Motor neuron (in vitro differentiated cells): Measurements from ENCODE around the gene DOK7. TPM values are rescaled to one million over a fixed set of nuclear protein-coding genes. Genes with fewer than 3 reads are reported as not detected.

Source experiments
- ATAC-seq, 8 experiments: fragments of 200-7000 bp; cut with Tn5 transposase; replicated peaks in 6 of 8; 2 replicates each; pipeline ENCODE4 v1.8.0; 2021; ENCODE audit warnings: mild to moderate bottlenecking in 8 of 8, moderate library complexity in 8 of 8
- H3K27ac ChIP-seq, 2 donors: fragments of 250-450 bp; sonication (Bioruptor Pico); 2 replicates each; pipeline ENCODE4 v1.9.0; 2021; ENCODE audit warnings: antibody characterized with exemption in 2 of 2, mild to moderate bottlenecking in 2 of 2, moderate library complexity in 1 of 2
- H3K4me1 ChIP-seq, 2 donors: fragments of 250-450 bp; sonication (Bioruptor Pico); replicated peaks in 1 of 2; 2 replicates each; pipeline ENCODE4 v1.6.1; 2021; ENCODE audit warnings: antibody characterized with exemption in 2 of 2, mild to moderate bottlenecking in 2 of 2, moderate library complexity in 1 of 2
- H3K4me3 ChIP-seq, 5 donors: fragments of 250-450 bp; sonication (Bioruptor Pico); 2 replicates each; pipeline ENCODE4 v1.9.0; 2021; ENCODE audit warnings: antibody characterized with exemption in 5 of 5, mild to moderate bottlenecking in 5 of 5, moderate library complexity in 4 of 5
- WGBS, 10 experiments: fragments of 450-650 bp; shearing (Covaris generic); methylation state at CpG; one replicate each; pipeline ENCODE4 v1.0.0; 2022; 5-methylcytosine and 5-hydroxymethylcytosine counted together
- in situ Hi-C, 9 experiments: fragments of 400-800 bp; cut with MboI; loops; one replicate each; pipeline ENCODE4 v1.15.0; 2021; ENCODE audit warnings: low sequenced_read_pairs in 9 of 9, low pct_unique_long_range_greater_than_20kb in 2 of 9; ENCODE audit not compliant: unreplicated experiment in 9 of 9
- total RNA-seq, 8 experiments: library from RNA; unstranded; fragments of 300-600 nt; gene quantifications; 2 replicates each; pipeline versions ENCODE4 v1.2.3 to v1.2.4, GENCODE V29; 2022

Gene DOK7
- total RNA-seq, 8 experiments from 2014 or later, result 0.27 to 2.0 (median 0.62) TPM

DNA sequence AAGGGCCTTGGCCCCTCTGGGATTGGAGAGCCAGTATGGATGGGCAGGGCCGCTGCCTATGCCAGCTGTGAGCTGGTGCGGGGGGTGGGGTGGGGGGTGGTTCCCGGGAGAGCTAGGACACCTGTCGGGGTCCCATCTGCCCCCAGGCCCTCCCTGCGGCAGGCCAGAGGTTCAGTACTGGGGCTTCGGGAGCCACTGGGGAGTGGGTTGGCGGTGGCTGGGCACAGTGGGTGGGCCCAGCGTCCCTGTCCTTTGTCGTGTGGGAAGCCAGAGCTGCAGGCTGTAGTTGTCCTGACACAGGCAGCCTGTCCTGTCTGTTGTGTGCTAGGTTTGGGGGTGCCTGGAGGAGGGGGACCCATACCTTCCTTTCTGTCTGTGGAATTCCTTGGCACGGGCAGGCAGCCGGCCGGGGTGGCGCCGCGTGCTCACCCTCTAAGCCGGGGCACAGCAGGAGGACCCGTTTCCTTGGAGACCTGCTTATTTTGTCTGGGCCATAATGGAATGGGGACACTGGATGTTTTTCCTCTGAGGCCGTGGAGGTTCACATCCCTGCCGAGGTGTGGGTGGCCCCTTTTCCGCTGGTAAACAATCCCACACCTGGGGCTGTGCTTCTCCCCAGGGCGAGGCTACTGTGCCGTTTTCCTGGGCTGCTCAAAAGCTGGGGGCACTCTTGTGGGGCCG lies 14.8 kb downstream of the DOK7 start:
- in situ Hi-C loops, result no loop called here
- Histone ChIP-seq H3K27ac (no peak overlapping the region), H3K4me3 (no peak overlapping the region), H3K4me1 (peaks cover 16 to 31% of the 10 kb centered on the region in 2 donors)
- peak in 2 of 8 experiments; percentile 4 to 31 for ATAC-seq
- WGBS, 10 experiments, result 20 to 70% (median 53%) methylated on average over 1 to 3 of the region's 23 CpGs; no CpG with 5 or more reads in 6 of the 10 experiments

DNA sequence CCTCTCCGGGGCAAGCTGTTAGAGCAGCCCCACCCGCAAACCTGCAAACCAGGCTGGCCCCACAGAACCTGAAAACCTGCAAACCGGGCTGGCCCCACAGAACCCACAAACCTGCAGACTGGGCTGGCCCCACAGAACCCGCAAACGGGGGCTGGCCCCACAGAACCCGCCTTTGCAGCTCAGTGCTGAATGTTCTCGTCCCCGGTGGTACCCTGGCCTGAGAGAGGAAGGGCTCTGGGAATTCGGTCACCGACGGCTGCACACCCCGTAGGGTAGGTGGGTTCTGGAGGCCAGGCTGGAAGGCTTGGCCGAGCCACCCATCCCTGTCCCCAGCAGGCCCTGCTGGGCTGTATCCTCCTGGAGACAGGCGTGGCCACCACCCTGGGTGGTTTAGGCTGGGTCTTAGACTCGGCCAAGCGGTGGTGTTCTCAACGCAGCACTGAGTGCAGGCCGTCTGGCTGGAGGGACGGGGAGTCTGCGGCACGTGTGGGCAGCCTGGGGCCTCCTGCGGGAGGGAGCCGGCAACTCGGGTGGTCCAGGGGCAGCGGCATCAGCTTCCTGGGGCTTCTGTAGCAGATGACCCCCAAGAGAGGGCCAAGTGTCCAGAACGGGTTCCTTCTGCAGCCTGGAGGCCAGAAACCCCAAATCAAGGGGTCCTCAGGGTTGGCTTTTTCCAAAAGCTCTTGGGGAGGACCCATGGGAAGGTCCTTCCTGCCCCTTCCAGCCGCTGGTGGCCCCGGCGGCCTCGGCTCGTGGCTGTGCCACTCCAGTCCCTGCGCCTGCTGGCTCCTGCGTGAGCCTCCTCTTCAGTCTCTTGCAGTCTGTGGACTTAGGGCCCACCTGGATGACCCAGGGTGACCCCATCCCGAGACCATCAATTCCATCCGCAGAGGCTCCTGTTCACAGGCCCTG lies 15.6 kb downstream of the DOK7 start:
- 20 to 100% (median 93%) methylated on average over 1 to 6 of the region's 35 CpGs; no CpG with 5 or more reads in 5 of the 10 experiments for WGBS, 10 experiments
- in situ Hi-C loops, result no loop called here

DNA sequence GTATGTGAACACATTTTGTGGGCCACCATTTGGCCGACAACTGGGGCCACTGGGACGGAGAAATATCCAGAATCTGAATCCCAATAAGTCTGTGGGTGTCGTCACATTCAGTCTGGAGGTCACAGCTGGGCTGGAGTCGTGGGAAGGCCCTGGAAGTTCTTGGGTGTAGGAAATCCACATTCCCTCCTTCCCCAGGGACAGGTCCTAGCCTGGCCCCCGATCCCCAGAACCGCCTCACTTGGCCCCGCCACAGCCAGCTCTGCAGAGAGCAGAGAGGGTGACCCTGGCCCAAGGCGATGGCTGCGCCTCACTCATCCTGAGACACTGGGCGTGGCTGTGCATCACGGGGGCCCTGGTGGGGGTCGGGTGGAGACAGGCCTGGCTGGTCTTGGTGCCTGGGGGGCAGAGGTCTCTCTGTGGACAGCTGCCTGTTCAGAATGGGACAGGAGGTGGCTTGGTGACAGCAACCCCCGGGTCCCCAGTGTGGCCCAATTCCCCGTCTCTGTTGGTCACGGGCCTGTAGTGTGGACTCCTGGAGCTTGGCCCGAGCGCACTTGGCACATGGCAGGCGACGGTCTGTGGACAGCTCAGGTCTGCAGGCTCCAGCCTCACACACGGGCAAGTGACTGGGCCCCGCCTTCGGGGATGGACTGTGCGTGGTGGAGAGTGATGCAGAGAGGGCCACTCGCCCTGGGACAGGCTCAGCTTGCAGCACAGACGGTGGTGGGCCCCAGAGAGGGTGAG lies 16.4 kb downstream of the DOK7 start:
- in situ Hi-C loops, result no loop called here
- Histone ChIP-seq H3K4me3 (no peak overlapping the region), H3K4me1 (peaks cover 12 to 31% of the 10 kb centered on the region in 2 donors), H3K27ac (no peak overlapping the region)
- 20 to 100% (median 87%) methylated on average over 1 to 6 of the region's 25 CpGs; no CpG with 5 or more reads in 5 of the 10 experiments for WGBS, 10 experiments
- no peak for ATAC-seq

More for the DNA sequence above, 15.6 kb downstream of the DOK7 start:
- H3K4me1 ChIP-seq, result peaks cover 10 to 31% of the 10 kb centered on the region in 2 donors
- no peak overlapping the region for H3K27ac ChIP-seq
- H3K4me3 ChIP-seq, result no peak overlapping the region
- ATAC-seq, result no peak

DNA sequence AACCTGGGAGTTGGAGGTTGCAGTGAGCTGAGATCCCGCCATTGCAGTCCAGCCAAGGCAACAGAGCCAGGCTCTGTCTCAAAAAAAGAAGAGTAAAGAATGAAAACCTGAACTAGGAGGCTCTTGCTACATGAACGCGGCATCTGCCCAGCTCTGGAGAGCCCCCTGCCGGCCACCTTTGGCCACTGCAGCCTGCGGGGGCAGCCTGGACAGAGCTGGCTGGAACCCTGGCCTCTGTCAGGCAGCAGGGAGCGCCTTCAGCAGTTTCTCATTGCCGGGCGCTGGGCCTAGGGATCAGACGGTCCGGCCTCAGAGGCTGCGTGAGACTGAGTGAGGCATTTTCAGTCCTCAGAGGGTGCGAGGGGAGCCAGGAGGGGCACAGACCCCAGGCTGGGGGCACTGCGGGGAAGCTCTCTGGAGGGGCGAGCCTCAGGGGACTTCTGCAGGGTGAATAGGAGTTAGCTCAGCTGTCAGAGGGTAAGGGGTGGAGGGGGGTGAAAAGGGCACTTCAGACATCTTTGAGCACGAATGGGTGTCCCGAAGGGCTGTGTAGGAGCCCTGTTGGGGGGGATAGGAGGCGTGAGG lies 17.5 kb downstream of the DOK7 start:
- in situ Hi-C loops, result no loop called here
- Histone ChIP-seq H3K4me1 (peaks cover 22 to 38% of the 10 kb centered on the region in 2 donors), H3K27ac (peak overlapping the region in 1 of 2 donors; percentile 59), H3K4me3 (no peak overlapping the region)
- ATAC-seq, result peak; percentile 75 to 92 (median 86)
- 0 to 7% (median 0%) methylated on average over 1 to 9 of the region's 17 CpGs; no CpG with 5 or more reads in 5 of the 10 experiments for WGBS, 10 experiments

DNA sequence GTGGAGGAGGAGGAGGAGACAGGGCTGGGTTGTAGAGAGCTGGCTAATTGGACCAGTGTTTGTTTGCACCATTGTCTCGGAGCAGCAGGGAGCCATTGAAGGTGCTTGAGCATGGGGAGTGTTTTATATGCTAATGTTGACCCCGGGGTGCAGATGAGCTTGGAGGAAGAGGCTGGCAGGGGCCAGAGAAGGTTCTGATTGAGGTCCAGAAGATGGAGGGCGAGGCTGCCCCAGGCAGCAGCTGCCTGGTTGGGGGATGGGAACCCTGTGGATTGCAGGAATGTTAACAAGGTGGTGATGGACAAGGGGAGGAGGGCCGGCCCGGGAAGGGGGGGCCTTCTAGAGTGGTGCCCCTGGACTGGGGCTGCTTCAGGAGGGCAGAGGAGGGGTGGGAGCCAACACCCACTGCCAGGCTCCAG lies 18.0 kb downstream of the DOK7 start:
- ATAC-seq, result peak in 3 of 8 experiments; percentile 7 to 12 (median 12)
- in situ Hi-C loops, result no loop called here
- Histone ChIP-seq H3K27ac (no peak overlapping the region), H3K4me3 (no peak overlapping the region), H3K4me1 (peaks cover 24 to 42% of the 10 kb centered on the region in 2 donors)
- no CpG with 5 or more reads among the region's 5 CpGs for WGBS, 10 experiments

DNA sequence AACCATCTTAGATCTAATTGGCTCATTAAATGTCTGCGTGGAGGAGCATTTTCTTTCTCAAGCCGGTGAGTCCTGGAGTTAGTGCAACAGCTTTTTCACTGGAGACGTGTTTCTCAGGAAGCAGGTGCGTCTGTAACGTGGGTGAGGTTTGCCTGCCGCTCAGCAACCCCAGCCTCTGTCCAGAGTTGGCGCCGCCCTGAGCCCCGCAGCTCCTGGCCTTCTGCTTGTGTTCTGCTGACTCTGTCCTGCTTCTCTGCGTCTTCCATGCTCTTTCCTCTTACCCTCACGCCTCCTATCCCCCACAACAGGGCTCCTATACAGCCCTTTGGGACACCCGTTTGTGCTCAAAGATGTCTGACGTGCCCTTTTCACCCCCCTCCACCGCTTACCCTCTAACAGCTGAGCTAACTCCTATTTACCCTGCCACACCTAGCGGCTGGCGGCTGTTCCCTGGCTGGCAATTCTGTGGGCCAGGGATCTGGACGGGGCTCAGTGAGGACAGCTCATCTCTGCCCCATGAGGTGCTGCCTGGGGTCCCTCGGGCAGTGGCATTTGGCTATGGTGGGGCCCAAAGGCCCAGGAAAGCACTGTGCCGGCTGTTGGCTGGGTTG lies 18.8 kb downstream of the DOK7 start:
- no peak overlapping the region for H3K4me3 ChIP-seq
- no peak overlapping the region for H3K27ac ChIP-seq
- peaks cover 27 to 44% of the 10 kb centered on the region in 2 donors for H3K4me1 ChIP-seq
- in situ Hi-C loops, result no loop called here
- no peak for ATAC-seq
- WGBS, 10 experiments, result 60 to 76% (median 62%) methylated on average over 1 to 7 of the region's 19 CpGs; no CpG with 5 or more reads in 7 of the 10 experiments

DNA sequence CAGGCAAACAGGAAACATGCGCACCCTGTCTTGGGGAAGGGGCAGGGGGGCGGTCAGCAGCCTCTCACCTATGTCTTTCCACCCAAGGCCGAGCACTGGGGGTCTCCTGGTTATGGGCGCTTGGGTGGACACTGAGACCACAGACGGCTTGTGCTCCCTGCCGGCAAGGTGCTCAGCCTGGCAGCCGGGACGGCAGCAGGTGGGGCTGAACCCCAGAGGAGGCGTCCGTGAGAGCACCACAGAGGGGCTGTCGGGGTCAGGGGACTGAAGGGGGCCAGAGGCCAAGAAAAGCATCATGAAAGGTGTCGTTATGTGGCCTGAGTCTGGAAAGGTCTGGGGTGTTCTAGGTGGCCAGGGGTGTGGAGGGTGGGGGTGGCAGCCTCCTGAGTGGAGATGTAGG lies 19.6 kb downstream of the DOK7 start:
- in situ Hi-C loops, result no loop called here
- no peak overlapping the region for H3K4me3 ChIP-seq
- peaks cover 33 to 48% of the 10 kb centered on the region in 2 donors for H3K4me1 ChIP-seq
- WGBS, 10 experiments, result 80 to 100% methylated on average over 1 of the region's 12 CpGs; no CpG with 5 or more reads in 8 of the 10 experiments
- no peak for ATAC-seq
- no peak overlapping the region for H3K27ac ChIP-seq

DNA sequence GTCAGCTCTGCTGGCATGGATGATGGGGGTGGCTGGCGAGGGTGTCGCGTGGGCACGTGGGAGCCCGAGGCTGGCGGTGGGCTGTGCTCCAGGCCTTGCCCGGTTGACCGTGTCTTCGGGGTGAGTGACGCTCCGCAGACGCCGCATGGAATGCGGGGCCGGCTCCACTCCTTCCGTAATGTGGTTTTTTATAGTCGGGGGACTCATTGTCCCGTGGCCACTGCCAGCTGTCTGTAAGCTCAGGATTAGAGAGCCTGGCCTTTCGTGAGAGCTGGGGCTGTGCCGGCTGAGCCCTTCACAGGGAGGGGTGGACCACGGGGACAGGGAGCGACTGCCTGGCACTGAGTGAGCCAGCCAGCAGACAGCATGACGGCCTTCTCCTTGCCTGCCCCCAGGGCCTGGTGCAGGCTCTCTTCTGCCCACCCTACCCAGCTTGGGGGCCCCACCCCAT lies 20.4 kb downstream of the DOK7 start:
- Histone ChIP-seq H3K4me3 (no peak overlapping the region), H3K4me1 (peaks cover 28 to 40% of the 10 kb centered on the region in 2 donors), H3K27ac (no peak overlapping the region)
- WGBS, 10 experiments, result 80 to 100% methylated on average over 1 to 2 of the region's 23 CpGs; no CpG with 5 or more reads in 8 of the 10 experiments
- in situ Hi-C loops, result no loop called here
- peak in 2 of 8 experiments; percentile 12 to 15 for ATAC-seq

DNA sequence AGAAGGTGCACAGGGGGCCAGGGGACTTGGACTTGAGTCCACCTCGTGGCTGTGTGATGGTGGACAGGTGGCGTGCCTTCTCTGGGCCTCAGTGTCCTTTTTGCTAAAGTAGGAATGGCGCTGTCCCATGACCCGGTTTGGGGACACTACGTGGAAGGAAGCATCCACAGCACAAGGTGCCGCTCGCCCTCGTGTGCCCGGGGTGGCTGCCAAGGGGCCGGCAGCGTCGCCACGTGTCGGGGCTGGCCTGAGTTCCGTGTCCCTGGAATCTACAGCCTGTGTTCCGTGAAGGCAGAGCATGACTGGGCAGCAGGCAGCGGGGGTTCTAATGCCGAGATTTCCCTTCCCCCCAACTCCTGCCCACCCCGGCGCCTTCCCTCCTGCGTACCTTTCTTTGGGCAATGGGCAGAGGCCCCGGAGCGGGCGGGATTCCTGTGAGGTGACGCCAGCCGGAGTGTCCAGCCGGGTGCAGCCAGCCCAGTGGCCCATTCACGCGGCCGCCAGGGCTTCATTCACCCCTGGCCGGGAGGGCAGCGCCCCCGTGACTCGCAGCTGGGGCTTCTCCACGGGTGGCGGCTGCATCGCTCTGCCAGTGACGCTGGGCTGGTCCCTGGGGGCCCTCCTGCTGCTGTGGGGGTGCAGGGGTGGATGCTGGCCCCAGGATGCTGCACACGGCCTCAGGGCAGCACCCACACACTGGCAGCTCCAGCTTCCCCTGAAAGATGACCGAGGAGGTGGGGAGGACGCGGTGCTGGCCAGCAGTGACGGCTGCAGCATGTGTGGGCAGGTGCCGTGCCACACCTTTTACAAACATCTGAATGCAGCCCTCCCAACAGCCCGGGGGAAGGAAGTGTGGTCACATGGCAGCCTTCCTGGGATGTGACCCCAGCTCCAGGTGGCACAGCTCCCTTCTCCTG lies 21.2 kb downstream of the DOK7 start:
- 0 to 83% (median 47%) methylated on average over 2 to 15 of the region's 45 CpGs; no CpG with 5 or more reads in 6 of the 10 experiments for WGBS, 10 experiments
- Histone ChIP-seq H3K4me3 (no peak overlapping the region), H3K4me1 (peaks cover 28 to 36% of the 10 kb centered on the region in 2 donors), H3K27ac (no peak overlapping the region)
- ATAC-seq, result peak in 2 of 8 experiments; percentile 5 to 7
- in situ Hi-C loops, result no loop called here

DNA sequence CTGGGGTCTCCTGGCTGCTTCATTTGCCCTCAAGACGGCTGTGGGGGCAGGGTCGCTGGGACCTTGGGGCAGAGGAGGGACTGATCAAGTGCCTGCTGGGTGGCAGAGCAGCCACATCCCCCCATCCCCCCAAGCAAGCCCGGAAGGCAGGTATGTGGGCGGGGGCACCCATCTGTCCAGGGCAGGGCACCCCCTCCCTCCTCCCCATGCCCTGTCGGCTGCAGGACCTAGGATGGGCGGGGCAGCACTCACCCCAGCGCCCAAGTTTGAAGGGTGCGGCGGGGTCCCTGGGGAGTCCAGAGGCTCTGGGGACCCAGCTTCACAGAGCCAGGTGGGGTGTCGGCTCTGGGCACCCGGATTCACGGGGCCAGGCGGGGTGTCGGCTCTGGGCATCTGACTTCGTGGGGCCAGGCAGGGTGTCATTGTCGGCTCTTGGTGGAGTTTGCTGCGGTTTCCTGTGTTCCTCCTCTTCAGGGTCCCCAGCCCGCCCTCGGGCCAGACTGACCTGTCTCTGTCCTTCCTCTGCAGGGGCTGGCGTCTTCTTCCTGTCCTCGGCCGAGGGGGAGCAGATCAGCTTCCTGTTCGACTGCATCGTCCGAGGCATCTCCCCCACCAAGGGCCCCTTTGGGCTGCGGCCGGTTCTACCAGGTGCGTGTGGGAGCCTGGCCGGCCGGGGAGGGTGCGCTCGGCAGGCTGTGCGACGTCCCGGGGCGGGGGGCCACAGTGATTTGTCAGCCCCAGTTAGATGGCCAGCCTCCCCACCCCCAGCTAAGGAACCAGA lies 22.1 kb downstream of the DOK7 start:
- H3K4me1 ChIP-seq, result peaks cover 28 to 36% of the 10 kb centered on the region in 2 donors
- 60 to 80% (median 76%) methylated on average over 1 to 4 of the region's 36 CpGs; no CpG with 5 or more reads in 6 of the 10 experiments for WGBS, 10 experiments
- ATAC-seq, result peak in 3 of 8 experiments; percentile 17 to 31 (median 31)
- no peak overlapping the region for H3K27ac ChIP-seq
- H3K4me3 ChIP-seq, result no peak overlapping the region
- in situ Hi-C loops, result no loop called here
